ENCODE results near the gene LIG1.

LIG1 gene

DNA sequence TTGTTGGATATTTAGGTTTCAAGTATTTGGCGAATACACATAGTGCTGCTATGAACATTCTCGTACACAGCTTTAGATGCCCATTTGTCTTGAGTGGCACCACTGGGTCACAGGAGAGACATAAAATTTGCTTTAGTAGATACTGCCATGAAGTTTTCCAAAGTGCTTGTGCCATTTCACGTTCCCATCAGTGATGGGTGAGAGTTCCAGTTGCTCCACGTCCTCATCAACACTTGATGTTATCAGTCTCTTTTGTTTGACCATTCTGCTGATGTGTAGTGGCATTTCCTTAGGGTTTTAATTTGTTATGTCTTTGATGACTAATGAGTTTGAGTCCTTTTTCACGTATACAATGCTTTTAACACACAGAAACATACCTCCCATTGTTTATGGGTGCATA, 11.4 kb upstream of the LIG1 start:
- DNase-seq, result no peak

GRCh38 chr19:48176226-48176625, 6.1 kb upstream of the LIG1 start:
- DNase-seq, result no peak

DNA sequence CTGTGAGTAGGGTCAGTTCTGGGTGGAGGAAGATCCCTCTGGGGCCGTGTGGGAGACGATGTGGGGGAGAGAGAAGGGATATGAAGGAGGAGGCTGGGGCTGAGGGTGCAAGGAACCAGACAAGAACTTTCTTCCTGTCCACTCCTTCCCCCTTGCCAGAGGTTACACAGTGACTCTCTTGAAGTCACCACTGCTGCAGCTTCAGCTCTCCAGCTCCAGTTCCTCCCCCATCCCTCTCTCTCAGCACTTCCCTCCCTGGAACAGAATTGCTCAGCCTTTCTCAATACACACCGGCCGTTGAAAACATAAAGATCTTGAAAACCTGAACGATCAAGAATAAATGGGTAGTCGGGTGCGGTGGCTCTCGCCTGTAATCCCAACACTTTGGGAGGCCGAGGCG, 5.4 kb upstream of the LIG1 start:
- no peak for DNase-seq

- no peak for DNase-seq
These were observed 4.4 kb upstream of the LIG1 start for GRCh38 chr19:48174445-48175030.

GRCh38 chr19:48171710-48172109, 1.6 kb upstream of the LIG1 start:
- DNase-seq, result no peak

GRCh38 chr19:48170817-48171347, 738 bp upstream of the LIG1 start:
- DNase-seq, result peak; percentile 8

- DNase-seq, result peak; percentile 91
These were observed 586 bp downstream of the LIG1 start for GRCh38 chr19:48169578-48169938.

DNA sequence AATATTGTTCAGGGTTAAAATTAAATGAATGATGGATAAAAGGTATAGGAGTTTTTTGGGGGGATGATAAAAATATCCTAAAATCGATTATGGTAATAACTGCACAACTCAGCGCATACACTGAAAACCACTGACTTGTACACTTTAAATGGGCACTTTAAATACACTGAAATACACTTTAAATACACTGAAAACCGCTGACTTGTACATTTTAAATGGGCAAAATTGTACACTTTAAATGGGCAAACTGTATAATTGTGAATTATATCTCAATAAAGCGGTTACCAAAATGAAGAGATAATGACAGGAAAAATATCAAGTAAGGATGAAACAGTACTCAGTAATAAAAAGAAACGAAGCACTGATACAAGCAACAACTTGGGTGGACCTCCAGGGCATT, 1.5 kb downstream of the LIG1 start:
- DNase-seq, result no peak

GRCh38 chr19:48158210-48158790, 11.8 kb downstream of the LIG1 start:
- no peak for DNase-seq

DNA sequence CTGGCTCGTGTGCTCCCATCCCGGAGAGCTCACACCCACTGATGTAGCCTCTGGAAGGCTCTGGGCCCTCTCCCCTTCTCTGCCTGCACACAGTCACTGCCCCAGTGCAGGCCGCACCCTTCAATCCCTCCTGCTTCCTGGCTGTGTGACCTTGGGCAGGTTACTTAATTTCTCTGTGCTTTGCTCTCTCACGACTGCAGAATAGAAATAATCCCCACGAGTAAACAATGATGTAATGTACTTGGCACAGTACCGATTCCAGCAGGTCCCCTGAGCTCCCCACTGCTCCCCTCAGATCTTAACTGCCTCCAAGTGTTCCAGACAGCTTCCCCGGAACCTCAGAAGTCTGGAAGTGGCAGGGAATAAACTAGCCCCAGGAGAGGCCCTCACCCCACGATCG, 16.1 kb downstream of the LIG1 start:
- DNase-seq, result no peak

GRCh38 chr19:48152551-48152950, 17.6 kb downstream of the LIG1 start:
- peak; percentile 69 for DNase-seq

DNA sequence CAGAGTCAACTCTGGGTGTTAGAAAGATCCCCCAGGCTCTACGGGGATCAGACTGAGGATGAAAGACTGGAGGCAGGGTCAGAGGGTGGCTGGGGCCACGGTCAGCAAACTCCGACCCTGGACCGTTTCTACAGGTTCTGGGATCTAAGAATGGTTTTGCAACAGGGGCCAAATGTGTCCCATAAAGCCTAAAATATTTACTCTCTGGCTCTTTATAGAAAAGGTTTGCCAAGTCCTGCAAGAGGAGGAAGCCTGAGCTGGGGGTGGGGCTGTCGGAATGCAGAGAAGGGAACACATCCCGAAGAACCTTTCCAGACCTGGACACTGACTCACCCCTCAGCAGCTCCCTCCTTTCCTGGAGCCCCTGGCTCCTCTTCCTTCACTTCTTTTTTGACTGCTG, 20.7 kb downstream of the LIG1 start:
- DNase-seq, result no peak

DNA sequence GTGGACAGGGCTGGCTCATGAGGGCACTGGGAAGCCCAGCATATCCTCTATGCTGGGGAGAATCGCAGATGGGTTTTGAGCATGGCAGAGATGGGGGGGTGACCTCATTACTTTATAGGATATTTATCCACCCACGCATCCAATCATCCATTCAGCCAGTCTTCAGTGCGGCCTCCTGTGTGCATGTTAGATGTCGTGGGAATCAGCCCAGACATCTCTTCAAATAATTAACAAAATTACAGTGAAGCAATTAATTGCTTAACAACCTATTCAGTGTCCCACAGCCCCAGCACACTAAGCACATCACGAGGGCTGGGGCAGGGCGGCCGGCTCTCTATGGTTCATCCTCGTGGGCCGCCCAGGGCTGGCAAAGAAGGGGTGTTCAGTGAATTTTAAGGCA, 21.6 kb downstream of the LIG1 start:
- DNase-seq, result no peak

- no peak for DNase-seq
These were observed 22.5 kb downstream of the LIG1 start for GRCh38 chr19:48147597-48148175.

GRCh38 chr19:48139053-48139452, 31.1 kb downstream of the LIG1 start:
- DNase-seq, result no peak

GRCh38 chr19:48137411-48137810, 32.7 kb downstream of the LIG1 start:
- DNase-seq, result no peak

DNA sequence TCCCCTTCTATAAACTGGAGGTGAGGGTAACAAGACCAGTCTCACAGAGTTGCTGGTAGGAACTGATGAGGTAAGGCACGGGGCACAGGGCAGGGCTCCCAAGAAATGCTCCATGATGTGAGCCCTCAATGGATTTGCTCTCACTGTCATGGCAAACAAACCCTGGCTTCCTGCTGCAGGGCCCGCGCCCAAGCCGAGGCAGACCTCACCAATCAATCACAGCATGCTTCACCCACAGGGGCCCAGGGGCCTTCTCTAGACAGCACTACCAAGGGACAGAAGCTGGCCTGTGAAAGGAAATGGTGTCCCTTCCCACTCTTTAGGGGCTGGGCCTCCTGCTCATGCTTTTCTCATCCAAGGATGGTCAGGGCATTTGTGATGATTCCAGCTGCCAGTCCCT, 33.6 kb downstream of the LIG1 start:
- DNase-seq, result no peak

DNA sequence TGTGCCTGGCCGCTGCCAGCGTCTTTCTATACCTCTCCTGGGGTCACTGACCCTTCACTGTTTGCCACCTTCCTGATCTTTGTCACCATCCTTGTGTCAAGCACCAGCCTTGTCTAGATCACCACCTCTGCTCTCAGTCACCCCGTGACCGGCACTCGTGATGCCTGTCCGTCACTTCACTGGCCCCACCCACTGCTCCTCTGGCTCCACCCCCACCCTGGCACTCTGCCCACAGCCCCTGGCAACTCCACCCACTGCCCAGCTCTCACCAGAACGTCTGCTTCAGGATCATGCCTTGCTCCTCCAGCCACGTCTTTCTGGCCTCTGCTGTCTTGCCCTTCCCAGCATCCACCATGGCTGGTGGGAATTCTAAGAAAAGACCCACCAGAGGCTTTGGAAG, 34.7 kb downstream of the LIG1 start:
- DNase-seq, result peak; percentile 26

DNA sequence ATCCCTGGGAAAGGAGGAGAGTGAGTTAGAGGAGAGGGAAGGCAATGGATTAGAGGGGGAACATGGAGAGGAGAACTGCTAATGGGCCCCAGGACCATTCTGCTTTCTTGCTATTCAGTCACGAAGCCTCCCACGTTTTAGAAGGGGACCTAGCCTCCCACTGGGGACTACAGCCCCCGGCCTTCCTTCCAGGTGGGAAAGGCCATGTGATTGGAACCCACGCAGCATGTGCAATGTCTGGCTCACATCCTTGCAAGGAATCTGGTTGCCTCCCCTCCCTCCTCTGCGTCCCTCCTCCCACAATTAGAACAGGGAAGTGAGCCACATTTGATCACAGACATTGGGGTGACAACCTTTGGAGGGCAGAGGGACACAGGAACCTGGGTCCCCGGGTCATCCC, 37.0 kb downstream of the LIG1 start:
- DNase-seq, result no peak

DNA sequence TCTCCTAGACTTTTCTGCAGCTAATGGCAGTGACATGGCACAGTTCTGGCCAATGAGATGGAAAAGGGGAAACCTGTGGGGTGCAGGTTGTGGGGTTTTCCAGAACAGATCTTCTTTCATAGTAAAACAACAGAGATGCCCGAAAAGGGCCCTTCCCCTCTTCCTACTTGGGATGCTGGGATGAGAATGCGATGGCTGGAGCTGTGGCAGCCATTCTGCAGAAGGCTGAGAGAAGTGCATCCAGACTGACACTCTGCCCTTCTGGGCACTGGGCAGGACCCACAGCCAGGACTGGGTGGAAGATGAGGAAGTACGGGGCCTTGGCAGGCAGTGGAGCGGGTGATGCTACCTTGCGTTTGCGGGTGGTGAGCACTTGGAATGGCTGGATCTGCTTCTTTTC, 42.6 kb downstream of the LIG1 start:
- no peak for DNase-seq

GRCh38 chr19:48123907-48124651, 46.1 kb downstream of the LIG1 start:
- peak; percentile 23 for DNase-seq

DNA sequence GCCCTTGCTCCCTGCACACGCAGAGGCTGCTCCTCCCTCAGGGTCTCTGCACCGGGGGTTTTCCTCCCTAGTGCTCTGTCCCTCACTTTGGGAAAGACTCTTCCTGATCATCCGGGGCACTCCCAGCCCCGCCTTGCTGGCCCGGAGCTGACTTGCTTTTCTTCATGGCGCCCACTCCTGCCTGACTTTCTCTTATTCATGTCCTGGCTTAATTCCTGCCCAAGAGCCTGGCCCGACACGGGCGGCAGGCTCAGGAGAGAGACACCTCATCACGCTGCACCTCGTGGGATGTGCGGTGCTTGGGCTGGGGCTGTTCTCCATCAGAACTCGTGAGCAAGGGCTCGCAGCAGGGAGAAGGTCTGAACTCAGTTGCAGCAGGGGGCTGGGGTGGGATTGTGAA, 47.7 kb downstream of the LIG1 start:
- DNase-seq, result no peak

DNA sequence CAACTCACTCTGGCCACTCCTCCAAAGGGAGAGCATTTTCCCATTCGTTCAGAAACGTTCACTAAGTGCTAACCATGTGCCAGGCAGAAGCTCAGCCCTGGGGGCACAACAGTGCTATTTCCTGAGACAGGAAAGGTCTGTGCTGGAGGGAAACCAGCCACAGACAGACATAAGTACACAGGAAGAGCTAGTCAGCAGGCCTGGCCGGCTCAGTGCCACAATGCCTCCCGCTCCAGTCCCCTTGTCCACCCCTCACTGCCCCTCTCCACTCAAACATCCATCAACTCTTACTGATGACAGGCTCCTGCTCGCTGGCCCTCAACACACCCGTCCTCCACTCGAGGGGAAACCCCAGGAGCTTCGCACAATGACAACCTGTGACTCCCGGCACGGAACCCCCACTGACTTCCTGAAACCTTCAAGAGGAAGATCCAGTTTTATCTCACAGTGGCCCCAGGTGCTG, 48.2 kb downstream of the LIG1 start:
- DNase-seq, result peak; percentile 29

DNA sequence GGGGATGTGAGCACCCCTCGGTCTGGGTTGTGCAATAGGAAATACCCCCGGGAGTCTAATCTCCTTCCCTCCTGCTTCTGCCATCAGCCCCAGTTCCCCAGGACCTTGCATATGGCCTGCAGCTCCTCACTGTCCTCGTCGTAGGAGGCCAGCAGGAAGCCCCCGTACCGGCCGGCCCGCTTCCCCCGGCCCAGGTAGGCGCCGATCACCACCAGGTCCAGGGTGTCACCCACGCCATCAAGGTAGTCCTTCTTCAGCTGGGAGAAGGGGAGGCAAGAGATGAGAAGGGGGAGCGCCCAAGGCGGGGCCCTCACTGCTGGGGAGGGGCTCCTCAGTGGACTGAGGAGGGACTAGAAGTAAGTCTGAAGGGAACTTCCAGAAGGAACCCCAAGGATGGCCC, 49.1 kb downstream of the LIG1 start:
- no peak for DNase-seq
